LNCAP (cell line): Measurements from ENCODE around the gene ANXA10.

Experiments
- TF ChIP-seq, protein P1 (sequence below): fragments of 450-650 bp; IDR thresholded peaks from 2 replicates; pipeline ENCODE4 v1.5.1; 2017; ENCODE audit warnings: mild to moderate bottlenecking

Gene ANXA10

GRCh38 chr4:168070903-168071302 lies 21.4 kb upstream of the ANXA10 start:
- TF ChIP-seq, protein P1, sequence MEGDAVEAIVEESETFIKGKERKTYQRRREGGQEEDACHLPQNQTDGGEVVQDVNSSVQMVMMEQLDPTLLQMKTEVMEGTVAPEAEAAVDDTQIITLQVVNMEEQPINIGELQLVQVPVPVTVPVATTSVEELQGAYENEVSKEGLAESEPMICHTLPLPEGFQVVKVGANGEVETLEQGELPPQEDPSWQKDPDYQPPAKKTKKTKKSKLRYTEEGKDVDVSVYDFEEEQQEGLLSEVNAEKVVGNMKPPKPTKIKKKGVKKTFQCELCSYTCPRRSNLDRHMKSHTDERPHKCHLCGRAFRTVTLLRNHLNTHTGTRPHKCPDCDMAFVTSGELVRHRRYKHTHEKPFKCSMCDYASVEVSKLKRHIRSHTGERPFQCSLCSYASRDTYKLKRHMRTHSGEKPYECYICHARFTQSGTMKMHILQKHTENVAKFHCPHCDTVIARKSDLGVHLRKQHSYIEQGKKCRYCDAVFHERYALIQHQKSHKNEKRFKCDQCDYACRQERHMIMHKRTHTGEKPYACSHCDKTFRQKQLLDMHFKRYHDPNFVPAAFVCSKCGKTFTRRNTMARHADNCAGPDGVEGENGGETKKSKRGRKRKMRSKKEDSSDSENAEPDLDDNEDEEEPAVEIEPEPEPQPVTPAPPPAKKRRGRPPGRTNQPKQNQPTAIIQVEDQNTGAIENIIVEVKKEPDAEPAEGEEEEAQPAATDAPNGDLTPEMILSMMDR, result no peak

- TF ChIP-seq, protein P1, result no peak
Measured at GRCh38 chr4:168071304-168071703, 21.0 kb upstream of the ANXA10 start.

DNA sequence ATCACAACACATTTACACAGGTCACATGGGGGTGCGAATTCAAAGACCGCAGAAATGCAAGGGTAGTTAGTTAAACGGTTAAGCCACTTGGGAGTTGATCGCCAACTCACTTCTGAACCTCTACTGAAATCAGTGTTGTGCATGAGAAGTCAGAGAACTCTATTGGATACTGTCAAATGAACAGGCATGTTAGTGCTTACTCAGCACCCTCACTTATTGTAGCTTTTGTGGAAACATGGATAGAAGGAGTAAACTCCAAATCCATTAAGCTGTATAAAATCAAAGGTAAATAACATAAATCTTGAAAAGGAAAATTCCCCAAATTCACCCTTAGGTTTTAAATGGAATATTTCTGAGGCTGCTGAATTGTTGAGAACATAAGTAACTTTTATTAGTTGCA lies 17.5 kb upstream of the ANXA10 start:
- TF ChIP-seq, protein P1, result no peak

- TF ChIP-seq, protein P1, result peak; percentile 85
Measured at GRCh38 chr4:168076989-168077725, 15.2 kb upstream of the ANXA10 start.

DNA sequence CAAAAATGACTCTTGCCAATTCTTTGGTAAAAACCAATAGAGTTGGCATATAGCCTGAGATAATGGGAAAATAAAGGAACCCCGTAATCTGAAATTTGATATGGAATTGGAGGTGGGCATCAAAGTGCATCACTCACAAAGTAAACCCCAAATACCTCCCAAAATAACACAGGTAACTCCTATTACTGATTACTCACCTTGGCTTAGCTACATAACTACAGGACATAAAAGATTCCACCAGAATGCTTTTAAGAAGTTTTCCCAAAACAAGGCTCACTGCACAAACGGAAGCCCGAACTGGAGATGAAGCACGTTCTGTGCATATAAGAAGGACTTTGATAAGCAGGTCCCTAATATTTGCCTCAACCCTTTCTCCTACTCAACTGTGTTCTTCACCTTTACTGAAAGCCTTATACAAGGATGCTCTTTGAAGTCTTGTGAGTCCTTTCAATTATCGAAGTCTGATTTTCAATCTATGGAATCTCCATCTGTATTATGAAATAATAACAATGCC lies 14.6 kb upstream of the ANXA10 start:
- TF ChIP-seq, protein P1, result no peak

DNA sequence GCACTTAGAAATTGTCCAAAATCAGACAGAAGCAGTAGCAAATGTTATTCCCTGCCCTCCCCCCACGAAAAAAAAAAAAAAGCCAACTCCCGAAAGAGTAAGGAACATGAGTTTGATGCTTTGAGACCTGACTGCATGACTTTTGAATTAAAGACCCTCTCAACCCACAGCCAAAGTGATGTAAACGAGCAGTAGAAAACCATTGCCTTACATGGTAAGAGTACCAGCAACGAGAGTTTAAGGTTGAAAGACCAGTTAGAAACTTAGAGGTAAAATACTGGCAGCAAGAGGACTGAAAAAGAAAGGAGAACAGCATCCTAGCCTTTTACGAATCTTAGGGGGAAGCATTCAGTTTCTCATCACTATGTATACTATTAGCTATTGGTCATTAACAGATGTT lies 10.0 kb upstream of the ANXA10 start:
- TF ChIP-seq, protein P1, result no peak

- TF ChIP-seq, protein P1, result no peak
Measured at GRCh38 chr4:168095776-168096406, 3.6 kb downstream of the ANXA10 start.
